NCI-H2081 treated with DMSO at 0.1 percent for 48 hours (cell line): ENCODE results near the gene IL32.

Experiments used
- DNase-seq: peaks from one replicate; lab custom pipeline; 2025; lab: John Stamatoyannopoulos, UW

Gene IL32

DNA sequence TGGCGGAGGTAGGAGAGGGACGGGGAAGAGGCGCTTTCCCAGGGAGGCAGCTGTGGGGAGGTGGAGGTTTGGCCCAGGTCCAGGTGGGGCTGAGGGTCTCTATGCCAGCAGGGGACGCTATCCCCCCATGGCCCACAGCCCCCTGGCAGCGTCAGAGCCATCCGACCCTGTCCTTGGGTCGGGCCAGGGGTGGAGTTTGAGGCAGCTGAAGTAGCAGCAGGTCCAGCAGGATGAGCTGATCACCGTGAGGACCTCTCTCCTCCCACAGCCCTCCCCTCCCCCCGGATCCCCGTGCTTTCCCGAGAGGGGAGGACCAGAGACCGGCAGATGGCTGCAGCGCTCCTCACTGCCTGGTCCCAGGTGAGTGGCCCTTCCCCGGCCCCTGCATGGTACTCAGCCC, 50.1 kb downstream of the IL32 start:
- no peak for DNase-seq

DNA sequence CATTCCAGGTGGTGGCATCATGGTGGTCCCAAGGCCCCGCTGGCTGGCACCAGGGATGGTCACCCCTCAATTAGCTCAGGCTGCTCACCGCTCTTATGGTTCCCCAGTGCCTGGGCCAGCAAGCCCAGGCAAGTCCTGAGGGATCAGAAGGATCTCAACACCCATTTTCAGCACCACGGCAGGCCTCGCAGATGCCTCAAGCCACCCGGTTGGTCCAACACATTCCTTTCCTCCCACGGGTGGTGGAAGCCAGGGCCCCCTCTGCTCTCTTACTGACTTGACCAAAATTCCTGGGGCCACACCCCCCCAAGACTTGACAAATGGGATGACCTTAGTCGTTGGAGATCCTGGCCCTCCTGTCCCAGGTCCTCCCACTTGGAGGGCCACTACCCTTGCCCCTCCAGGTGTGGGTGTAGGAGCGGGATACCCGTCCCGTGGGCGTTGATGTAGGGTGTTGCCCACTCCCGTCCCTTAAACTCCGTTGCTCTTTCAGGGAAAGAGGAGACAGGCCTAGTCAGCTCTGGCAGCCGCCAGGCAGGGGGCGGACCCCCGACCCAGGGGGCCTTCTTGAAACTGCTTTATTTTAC, 52.9 kb downstream of the IL32 start:
- no peak for DNase-seq

DNA sequence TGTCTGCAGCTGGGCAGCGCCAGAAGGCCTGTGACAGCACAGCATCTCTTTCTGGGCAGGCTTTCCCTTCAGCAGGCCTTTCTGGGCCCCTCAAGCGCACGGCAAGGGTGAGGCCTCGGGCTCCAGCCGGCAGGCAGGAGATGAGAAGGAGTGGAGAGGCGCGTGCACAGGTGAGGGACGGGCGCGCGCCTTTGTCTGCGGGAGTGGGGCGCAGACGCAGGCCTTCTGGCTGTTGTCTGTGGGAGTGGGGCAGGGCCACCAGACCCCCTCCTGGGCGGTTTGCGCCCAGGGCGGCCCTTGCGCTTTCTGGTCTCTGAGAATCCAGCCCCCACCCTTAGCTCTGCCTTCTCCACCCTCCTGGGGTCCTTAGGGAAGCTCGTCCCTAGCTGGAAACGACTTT, 53.4 kb downstream of the IL32 start:
- no peak for DNase-seq
